PC-3 (cell line): ENCODE measurements around the gene MKRN2OS. TPM values are rescaled to one million over a fixed set of nuclear protein-coding genes. Genes with fewer than 3 reads are reported as not detected.
A peak's percentile ranks its signal among the peaks of the same experiment; 100 is the strongest.

Experiments
- ATAC-seq: fragments of 200-7000 bp; cut with Tn5 transposase; 2 replicates; pipeline ENCODE4 v1.9.1; 2020; ENCODE audit warnings: mild to moderate bottlenecking, moderate library complexity
- BruUV-seq: library from RNA; stranded (reverse); fragments of 400-500 nt; replicated peaks from 2 replicates; lab custom pipeline; 2021; lab: Mats Ljungman, UMichigan
- CTCF ChIA-PET: fragments of 300-600 bp; sonication (Branson Sonifier 250); formaldehyde crosslinking; loops from one replicate; lab custom pipeline; 2022; ENCODE audit warnings: antibody characterized with exemption; lab: Charles Lee
- POLR2A ChIA-PET: fragments of 300-600 bp; sonication (Branson Sonifier 250); formaldehyde crosslinking; loops from one replicate; lab custom pipeline; 2022; ENCODE audit warnings: antibody characterized with exemption; ENCODE audit not compliant: unreplicated experiment; lab: Charles Lee
- DNase-seq: peaks from one replicate; pipeline ENCODE4 v3.0.0-alpha.2; 2015
- H2AFZ ChIP-seq: fragments of 300-600 bp; sonication (generic); 2 replicates; pipeline ENCODE4 v1.6.0; 2016; ENCODE audit warnings: antibody characterized with exemption, low read length
- H3F3A ChIP-seq: fragments of 300-600 bp; sonication (generic); one replicate; pipeline ENCODE4 v1.6.0; 2017; ENCODE audit warnings: antibody characterized with exemption, low read length, control low read depth, mild to moderate bottlenecking; ENCODE audit not compliant: unreplicated experiment
- H3K27ac ChIP-seq: fragments of 300-600 bp; sonication (generic); 2 replicates; pipeline ENCODE4 v1.5.1; 2016; ENCODE audit warnings: mild to moderate bottlenecking, low read length
- H3K27me3 ChIP-seq: fragments of 300-600 bp; sonication (generic); 2 replicates; pipeline ENCODE4 v1.6.1; 2016; ENCODE audit warnings: low read length, mixed read lengths
- H3K36me3 ChIP-seq: fragments of 300-600 bp; sonication (generic); 2 replicates; pipeline ENCODE4 v1.6.1; 2016; ENCODE audit warnings: low read depth, mixed run types, low read length, mixed read lengths
- H3K4me1 ChIP-seq: fragments of 300-600 bp; sonication (generic); 2 replicates; pipeline ENCODE4 v1.5.1; 2016; ENCODE audit warnings: low read length; ENCODE audit not compliant: insufficient read depth
- H3K4me2 ChIP-seq: fragments of 300-600 bp; sonication (generic); 2 replicates; pipeline ENCODE4 v1.6.0; 2016; ENCODE audit warnings: low read length
- H3K4me3 ChIP-seq: fragments of 300-600 bp; sonication (generic); 2 replicates; pipeline ENCODE4 v1.5.1; 2016; ENCODE audit warnings: mild to moderate bottlenecking, low read length, mixed read lengths
- H3K79me2 ChIP-seq: fragments of 300-600 bp; sonication (generic); 2 replicates; pipeline ENCODE4 v1.6.1; 2017; ENCODE audit warnings: low read length, mixed read lengths
- H3K9ac ChIP-seq: fragments of 300-600 bp; sonication (generic); 2 replicates; pipeline ENCODE4 v1.6.0; 2016; ENCODE audit warnings: mild to moderate bottlenecking, low read length
- H3K9me2 ChIP-seq: fragments of 300-600 bp; sonication (generic); replicated peaks from 2 replicates; pipeline ENCODE4 v1.6.1; 2016; ENCODE audit warnings: mixed run types, low read length, mixed read lengths
- H3K9me3 ChIP-seq: fragments of 300-600 bp; sonication (generic); 2 replicates; pipeline ENCODE4 v1.6.1; 2016; ENCODE audit warnings: low read length, mixed read lengths
- H4K20me1 ChIP-seq: fragments of 300-600 bp; sonication (generic); 2 replicates; pipeline ENCODE4 v1.6.1; 2016; ENCODE audit warnings: low read length, mixed read lengths
- CTCF ChIP-seq: fragments of 300-600 bp; sonication (generic); conservative IDR thresholded peaks from 2 replicates; pipeline ENCODE4 v1.5.1; 2017; ENCODE audit warnings: antibody characterized with exemption, low read depth, mild to moderate bottlenecking, low read length
- EZH2 ChIP-seq: fragments of 300-600 bp; sonication (generic); IDR thresholded peaks from one replicate; pipeline ENCODE4 v1.6.1; 2017; ENCODE audit warnings: antibody characterized with exemption, mild to moderate bottlenecking, low read length; ENCODE audit not compliant: unreplicated experiment
- EZH2phosphoT487 ChIP-seq: fragments of 300-600 bp; sonication (generic); IDR thresholded peaks from 2 replicates; pipeline ENCODE4 v1.6.1; 2018; ENCODE audit warnings: mild to moderate bottlenecking, antibody characterized with exemption, low read length, borderline replicate concordance
- intact Hi-C: fragments of 100-400 bp; cut with micrococcal nuclease; formaldehyde crosslinking; loops from 2 replicates; pipeline ENCODE4 v1.9.0; 2023
- total RNA-seq: library from RNA; depleted of rRNA; stranded (reverse); fragments of >200 nt; gene quantifications from 2 replicates; pipeline ENCODE4 v1.2.3, GENCODE V29; 2014

Gene MKRN2OS
- total RNA-seq, 1 experiment from 2014 or later = 6.6 TPM

GRCh38 chr3:12512534-12513118 lies 32.7 kb downstream of the MKRN2OS start:
- Histone ChIP-seq H4K20me1 (no peaks in the 10 kb centered on the region), H3K4me3 (no peak overlapping the region), H3K27ac (no peak overlapping the region), H3K27me3 (no peaks in the 10 kb centered on the region), H3K4me1 (peaks cover 14% of the 10 kb centered on the region), H3K4me2 (no peak overlapping the region), H3K79me2 (0 out of 2 replicates have a peak, but pooled peaks cover 4% of the 10 kb centered on the region), H2AFZ (no peak overlapping the region), H3F3A (peaks cover 6% of the 10 kb centered on the region), H3K9ac (no peak overlapping the region), H3K9me2 (no peaks in the 10 kb centered on the region), H3K36me3 (peaks cover 23% of the 10 kb centered on the region), H3K9me3 (no peaks in the 10 kb centered on the region)
- no peak for ATAC-seq
- intact Hi-C loops = no loop called here
- CTCF ChIA-PET = no interaction called here
- DNase-seq = no peak
- BruUV-seq = no TSS peak
- TF ChIP-seq CTCF (no peak), EZH2 (no peak), EZH2phosphoT487 (no peak)
- POLR2A ChIA-PET = no interaction called here

GRCh38 chr3:12509466-12509865 lies 35.8 kb downstream of the MKRN2OS start:
- Histone ChIP-seq H3K9me2 (no peaks in the 10 kb centered on the region), H4K20me1 (no peaks in the 10 kb centered on the region), H2AFZ (no peak overlapping the region), H3K27ac (no peak overlapping the region), H3K79me2 (peaks cover 4% of the 10 kb centered on the region; the same call in 1 of the 2 replicates), H3K36me3 (peaks cover 40% of the 10 kb centered on the region), H3K27me3 (no peaks in the 10 kb centered on the region), H3K9ac (no peak overlapping the region), H3K4me3 (no peak overlapping the region), H3K4me1 (peaks cover 20% of the 10 kb centered on the region), H3F3A (peaks cover 15% of the 10 kb centered on the region), H3K4me2 (no peak overlapping the region), H3K9me3 (no peaks in the 10 kb centered on the region)
- no peak for ATAC-seq
- DNase-seq = no peak
- ChIA-PET POLR2A (no interaction called here), CTCF (no interaction called here)
- no peak for TF ChIP-seq CTCF
- TF ChIP-seq EZH2phosphoT487 = no peak
- TF ChIP-seq EZH2 = no peak
- BruUV-seq = no TSS peak
- intact Hi-C loops = no loop called here

GRCh38 chr3:12508291-12508700 lies 37.0 kb downstream of the MKRN2OS start:
- TF ChIP-seq EZH2phosphoT487 = no peak
- no peak for TF ChIP-seq EZH2
- no peak for TF ChIP-seq CTCF
- BruUV-seq = no TSS peak
- peaks cover 49% of the 10 kb centered on the region for H3K36me3 ChIP-seq
- H3F3A ChIP-seq = peaks cover 15% of the 10 kb centered on the region
- CTCF ChIA-PET = interaction anchor here (0.6 to 1.1 kb wide), 4 partner anchors 12 to 373 kb away, joined by 3 to 6 read pairs (median 3); no protein-coding TSS in a partner anchor
- H3K79me2 ChIP-seq = peaks cover 4% of the 10 kb centered on the region; the same call in 1 of the 2 replicates
- DNase-seq = peak; percentile 91
- H3K9ac ChIP-seq = no peak overlapping the region
- peak; percentile 87 for ATAC-seq
- H3K4me2 ChIP-seq = peak overlapping the region; percentile 66
- H4K20me1 ChIP-seq = no peaks in the 10 kb centered on the region
- H3K4me3 ChIP-seq = peak overlapping the region; percentile 38
- no peaks in the 10 kb centered on the region for H3K27me3 ChIP-seq
- peak overlapping the region; percentile 63 for H3K27ac ChIP-seq
- no peak overlapping the region for H2AFZ ChIP-seq
- intact Hi-C loops = no loop called here
- POLR2A ChIA-PET = interaction anchor here (0.9 kb wide), 1 partner anchor 156 kb away, joined by 3 read pairs; the partner anchor contains the start of gene RAF1
- no peaks in the 10 kb centered on the region for H3K9me3 ChIP-seq
- H3K9me2 ChIP-seq = no peaks in the 10 kb centered on the region
- peaks cover 20% of the 10 kb centered on the region for H3K4me1 ChIP-seq
